WI38 (cell line): ENCODE data around the gene PLEKHG3.

Experiments used
- H3K4me3 ChIP-seq: 2 replicates; pipeline ENCODE4 v1.5.1; 2011; ENCODE audit warnings: low read depth, mild to moderate bottlenecking, control low read depth, low read length
- TF ChIP-seq, protein P1 (sequence below): IDR thresholded peaks from 2 replicates; pipeline ENCODE4 v1.5.1; 2012; ENCODE audit warnings: low read depth, mild to moderate bottlenecking, control low read depth, low read length

PLEKHG3 gene

DNA sequence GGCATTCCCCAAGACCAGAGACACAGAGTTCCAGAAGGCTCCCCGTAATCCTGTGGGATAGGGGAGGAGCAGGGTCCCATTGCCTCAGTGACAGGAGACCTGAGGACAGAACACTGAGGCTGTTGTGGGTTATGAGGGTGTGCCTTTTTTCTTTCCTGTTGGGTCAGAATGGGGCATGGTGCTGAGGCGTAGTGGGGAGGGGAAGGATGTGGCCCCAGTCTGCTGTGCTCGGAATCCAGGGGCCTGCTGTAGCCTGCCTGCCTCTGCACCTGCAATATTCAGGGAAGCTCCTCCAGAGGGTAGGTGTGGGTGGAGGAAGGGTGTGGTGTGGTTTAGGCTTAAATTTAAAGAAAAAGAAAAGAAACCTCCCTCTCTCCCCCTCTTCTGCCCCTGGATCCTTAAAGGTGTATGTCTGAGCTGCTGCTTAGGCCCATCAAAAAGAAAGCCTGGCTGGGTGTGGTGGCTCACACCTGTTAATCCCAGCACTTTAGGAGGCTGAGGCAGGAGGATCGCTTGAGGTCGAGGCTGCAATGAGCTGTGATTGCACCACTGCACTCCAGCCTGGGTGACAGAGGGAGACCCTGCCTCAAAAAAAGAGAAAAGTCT is 18.7 kb downstream of the PLEKHG3 start:
- TF ChIP-seq, protein P1, sequence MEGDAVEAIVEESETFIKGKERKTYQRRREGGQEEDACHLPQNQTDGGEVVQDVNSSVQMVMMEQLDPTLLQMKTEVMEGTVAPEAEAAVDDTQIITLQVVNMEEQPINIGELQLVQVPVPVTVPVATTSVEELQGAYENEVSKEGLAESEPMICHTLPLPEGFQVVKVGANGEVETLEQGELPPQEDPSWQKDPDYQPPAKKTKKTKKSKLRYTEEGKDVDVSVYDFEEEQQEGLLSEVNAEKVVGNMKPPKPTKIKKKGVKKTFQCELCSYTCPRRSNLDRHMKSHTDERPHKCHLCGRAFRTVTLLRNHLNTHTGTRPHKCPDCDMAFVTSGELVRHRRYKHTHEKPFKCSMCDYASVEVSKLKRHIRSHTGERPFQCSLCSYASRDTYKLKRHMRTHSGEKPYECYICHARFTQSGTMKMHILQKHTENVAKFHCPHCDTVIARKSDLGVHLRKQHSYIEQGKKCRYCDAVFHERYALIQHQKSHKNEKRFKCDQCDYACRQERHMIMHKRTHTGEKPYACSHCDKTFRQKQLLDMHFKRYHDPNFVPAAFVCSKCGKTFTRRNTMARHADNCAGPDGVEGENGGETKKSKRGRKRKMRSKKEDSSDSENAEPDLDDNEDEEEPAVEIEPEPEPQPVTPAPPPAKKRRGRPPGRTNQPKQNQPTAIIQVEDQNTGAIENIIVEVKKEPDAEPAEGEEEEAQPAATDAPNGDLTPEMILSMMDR, result no peak
- no peak overlapping the region for H3K4me3 ChIP-seq

DNA sequence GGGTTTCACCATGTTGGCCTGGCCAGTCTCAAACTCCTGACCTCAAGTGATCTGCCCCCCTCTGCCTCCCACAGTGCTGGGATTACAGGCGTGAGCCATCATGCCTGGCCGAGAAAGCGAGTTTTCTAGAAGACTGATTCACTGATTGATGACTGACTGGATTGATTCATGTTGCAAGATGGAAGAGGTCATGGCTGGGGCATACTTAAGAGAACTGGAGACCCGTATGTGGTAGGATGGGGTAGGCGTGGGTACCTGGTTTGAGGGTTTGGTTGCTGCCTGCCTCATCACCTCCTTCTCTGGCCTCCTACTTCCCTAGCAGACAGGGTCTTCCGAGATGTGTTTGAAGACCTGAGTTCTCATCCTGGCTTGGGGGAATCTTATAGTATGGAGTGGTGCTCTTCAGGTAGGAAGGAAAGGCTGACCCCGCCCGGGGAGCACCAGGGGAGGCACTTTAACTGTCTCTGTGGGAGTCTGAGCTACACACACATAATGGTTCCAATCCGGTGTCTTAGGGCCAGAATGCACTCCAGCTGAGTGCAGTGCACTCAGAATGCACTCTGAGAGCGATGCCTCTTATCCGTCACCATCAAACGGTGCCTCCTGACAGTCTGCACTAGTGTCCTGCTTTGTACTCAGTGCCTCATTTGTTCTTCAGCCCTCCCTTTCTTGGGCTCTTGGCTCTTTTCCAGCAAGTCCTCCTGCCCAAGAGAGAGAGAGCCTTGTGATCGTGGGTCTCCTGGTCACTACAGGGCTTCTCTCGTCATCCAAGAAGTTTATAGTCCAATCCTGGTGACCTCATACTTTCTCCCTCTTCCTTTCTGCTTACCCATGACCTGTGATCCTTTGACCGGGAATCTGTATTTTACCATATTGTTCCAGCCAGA is 19.7 kb downstream of the PLEKHG3 start:
- no peak overlapping the region for H3K4me3 ChIP-seq
- TF ChIP-seq, protein P1, result no peak

DNA sequence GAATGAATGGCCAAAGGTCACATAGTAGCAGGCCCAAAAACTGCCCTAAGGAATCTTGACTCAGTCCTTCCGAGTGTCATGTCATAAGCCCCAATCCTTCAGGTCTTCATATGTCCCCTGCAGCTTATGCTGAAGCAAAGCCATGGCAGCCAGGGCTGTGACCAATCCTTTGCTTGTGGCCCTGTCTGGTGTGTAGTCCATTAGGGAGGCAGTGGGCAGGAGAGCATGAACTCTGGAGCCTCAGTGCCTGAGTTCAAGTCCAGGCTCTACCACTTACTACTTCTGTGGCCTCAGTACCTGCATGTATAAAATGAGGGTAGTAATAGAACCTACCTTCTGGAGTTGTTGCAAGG is 20.3 kb downstream of the PLEKHG3 start:
- H3K4me3 ChIP-seq, result no peak overlapping the region
- TF ChIP-seq, protein P1, result no peak

DNA sequence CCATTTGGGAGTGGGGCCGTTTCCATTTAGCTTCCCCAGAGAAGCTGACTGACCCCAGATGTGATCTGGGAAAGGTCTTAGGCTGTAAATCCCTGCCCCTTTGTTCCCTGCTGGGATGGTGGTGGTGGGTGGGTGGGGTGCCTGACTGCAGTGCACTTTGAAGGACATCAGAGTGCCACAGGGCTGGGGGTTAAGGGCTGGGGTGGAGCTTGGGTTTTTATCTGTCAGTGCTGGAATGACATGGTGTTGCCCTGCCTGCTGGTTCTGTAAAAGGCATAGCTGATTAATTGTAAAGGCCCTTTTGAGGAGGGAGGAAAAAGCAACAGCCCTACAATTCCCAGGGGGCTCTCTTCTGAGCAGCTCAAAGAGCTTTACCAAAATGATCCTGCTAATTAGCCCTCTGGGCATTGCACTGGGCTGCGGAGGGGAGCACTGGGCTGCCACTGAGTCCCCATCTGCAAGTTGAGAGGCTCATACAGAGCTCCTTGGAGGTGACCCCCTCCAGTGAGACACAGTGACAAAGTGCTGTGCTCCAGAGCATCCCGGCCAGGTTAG is 21.1 kb downstream of the PLEKHG3 start:
- TF ChIP-seq, protein P1, result no peak
- no peak overlapping the region for H3K4me3 ChIP-seq

DNA sequence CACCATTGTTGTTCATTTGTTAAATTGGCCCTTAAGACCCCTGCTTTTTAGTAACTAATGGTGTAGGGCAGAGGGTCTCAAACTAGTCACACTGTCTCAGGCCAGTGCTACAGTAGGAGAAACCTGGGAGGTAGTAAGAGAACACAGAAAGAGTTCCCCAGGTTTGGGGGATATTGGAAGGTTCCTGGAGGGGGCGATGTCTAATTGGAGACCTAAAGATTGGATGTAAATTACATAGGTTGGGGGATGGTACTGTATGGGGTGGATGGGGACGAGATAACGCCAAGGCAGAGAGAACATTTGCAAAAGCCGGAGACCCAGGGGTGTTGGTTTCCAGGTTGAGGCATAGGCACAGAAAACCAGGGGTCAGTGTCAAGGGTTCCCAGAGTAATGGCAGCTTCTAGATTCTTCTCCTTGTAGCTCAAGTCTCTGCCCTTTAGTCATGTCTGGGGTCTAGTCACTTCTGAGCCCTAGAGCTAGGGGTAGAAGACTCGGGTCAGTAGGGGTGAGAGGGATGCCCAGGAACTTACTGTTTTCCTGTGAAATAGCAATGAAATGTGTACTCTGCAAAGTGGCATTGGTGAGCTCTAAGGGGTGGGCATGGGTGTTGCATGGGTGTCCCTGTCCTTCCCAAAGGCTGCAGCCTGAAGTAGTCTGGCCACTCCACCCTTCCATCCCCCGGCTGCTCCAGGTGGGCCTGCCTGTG is 21.8 kb downstream of the PLEKHG3 start:
- no peak overlapping the region for H3K4me3 ChIP-seq
- TF ChIP-seq, protein P1, result no peak

DNA sequence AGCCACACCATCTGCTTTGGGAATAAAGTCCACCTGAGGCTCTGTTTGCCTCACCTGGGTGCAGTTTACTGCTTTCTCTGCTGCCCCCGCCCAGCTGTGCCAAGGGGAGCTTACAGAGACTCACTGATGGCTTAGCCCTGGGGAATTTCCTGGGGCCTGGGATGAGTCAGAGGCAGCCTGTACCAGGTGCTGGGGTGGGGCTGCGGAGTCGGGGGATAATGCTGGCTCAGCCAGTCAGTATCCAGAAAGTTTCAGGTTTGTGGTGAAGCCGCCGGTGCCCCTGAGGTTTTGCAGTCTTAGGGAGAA is 22.3 kb downstream of the PLEKHG3 start:
- H3K4me3 ChIP-seq, result no peak overlapping the region
- TF ChIP-seq, protein P1, result no peak
